PC-9 (cell line): ENCODE measurements around the gene JTB. TPM values are rescaled to one million over a fixed set of nuclear protein-coding genes. Genes with fewer than 3 reads are reported as not detected.

Source experiments
- BruUV-seq: library from RNA; stranded (reverse); fragments of 400-500 nt; replicated peaks from 2 replicates; lab custom pipeline; 2021; lab: Mats Ljungman, UMichigan
- CTCF ChIA-PET: fragments of 300-600 bp; sonication (Branson Sonifier 250); formaldehyde crosslinking; loops from one replicate; lab custom pipeline; 2022; ENCODE audit warnings: antibody characterized with exemption; lab: Charles Lee
- POLR2A ChIA-PET: fragments of 300-600 bp; sonication (Branson Sonifier 250); formaldehyde crosslinking; loops from one replicate; lab custom pipeline; 2022; ENCODE audit warnings: antibody characterized with exemption; ENCODE audit not compliant: unreplicated experiment; lab: Charles Lee
- DNase-seq, 2 experiments: peaks; one replicate each; pipeline versions ENCODE4 v3.0.0 to v3.0.0-alpha.2; 2015 to 2022; ENCODE audit warnings: mixed read lengths in 1 of 2
- H2AFZ ChIP-seq: fragments of 200-600 bp; sonication (generic); 2 replicates; pipeline ENCODE4 v1.8.1; 2017; ENCODE audit warnings: antibody characterized with exemption
- H3F3A ChIP-seq: fragments of 200-600 bp; sonication (generic); 2 replicates; pipeline ENCODE4 v1.8.1; 2017; ENCODE audit warnings: antibody characterized with exemption, mild to moderate bottlenecking, low read depth; ENCODE audit not compliant: insufficient read depth
- H3K27ac ChIP-seq: fragments of 200-600 bp; sonication (generic); 2 replicates; pipeline ENCODE4 v1.6.1; 2016; ENCODE audit warnings: mixed run types
- H3K27me3 ChIP-seq: fragments of 200-600 bp; sonication (generic); 2 replicates; pipeline ENCODE4 v1.6.1; 2016; ENCODE audit warnings: low read depth, mixed run types; ENCODE audit not compliant: insufficient read depth
- H3K36me3 ChIP-seq: fragments of 200-600 bp; sonication (generic); 2 replicates; pipeline ENCODE4 v1.6.1; 2016; ENCODE audit warnings: low read depth, mixed run types
- H3K4me1 ChIP-seq: fragments of 200-600 bp; sonication (generic); replicated peaks from 2 replicates; pipeline ENCODE4 v1.6.1; 2016; ENCODE audit warnings: mixed run types; ENCODE audit not compliant: insufficient read depth
- H3K4me2 ChIP-seq: fragments of 200-600 bp; sonication (generic); 2 replicates; pipeline ENCODE4 v1.6.1; 2017; ENCODE audit warnings: mixed run types
- H3K4me3 ChIP-seq: fragments of 200-600 bp; sonication (generic); 2 replicates; pipeline ENCODE4 v1.6.1; 2016; ENCODE audit warnings: mixed run types
- H3K79me2 ChIP-seq: fragments of 200-600 bp; sonication (generic); 2 replicates; pipeline ENCODE4 v1.6.1; 2017; ENCODE audit warnings: low read depth, mixed run types
- H3K9me2 ChIP-seq: fragments of 200-600 bp; sonication (generic); 2 replicates; pipeline ENCODE4 v1.8.1; 2017; ENCODE audit warnings: mild to moderate bottlenecking; ENCODE audit not compliant: insufficient read depth
- H3K9me3 ChIP-seq: fragments of 200-600 bp; sonication (generic); 2 replicates; pipeline ENCODE4 v1.8.1; 2016; ENCODE audit warnings: low read depth; ENCODE audit not compliant: insufficient read depth
- H4K20me1 ChIP-seq: fragments of 200-600 bp; sonication (generic); 2 replicates; pipeline ENCODE4 v1.8.1; 2017; ENCODE audit not compliant: insufficient read depth
- EZH2 ChIP-seq: fragments of 200-600 bp; sonication (generic); IDR thresholded peaks from 2 replicates; pipeline ENCODE4 v1.8.0; 2017; ENCODE audit warnings: antibody characterized with exemption, low read depth
- intact Hi-C: fragments of 100-400 bp; cut with micrococcal nuclease; formaldehyde crosslinking; loops from one replicate; pipeline ENCODE4 v1.10.0; 2022; ENCODE audit not compliant: unreplicated experiment
- total RNA-seq: library from RNA; stranded (reverse); gene quantifications from 2 replicates; pipeline ENCODE4 v1.2.3, GENCODE V29; 2021
- TF ChIP-seq, protein P1 (sequence below): fragments of 200-600 bp; sonication (generic); conservative IDR thresholded peaks from 2 replicates; pipeline ENCODE4 v1.6.1; 2017; ENCODE audit warnings: mixed run types, antibody characterized with exemption, mild to moderate bottlenecking, moderate library complexity

The JTB gene
- total RNA-seq, 1 experiment from 2014 or later, result 106 TPM

DNA sequence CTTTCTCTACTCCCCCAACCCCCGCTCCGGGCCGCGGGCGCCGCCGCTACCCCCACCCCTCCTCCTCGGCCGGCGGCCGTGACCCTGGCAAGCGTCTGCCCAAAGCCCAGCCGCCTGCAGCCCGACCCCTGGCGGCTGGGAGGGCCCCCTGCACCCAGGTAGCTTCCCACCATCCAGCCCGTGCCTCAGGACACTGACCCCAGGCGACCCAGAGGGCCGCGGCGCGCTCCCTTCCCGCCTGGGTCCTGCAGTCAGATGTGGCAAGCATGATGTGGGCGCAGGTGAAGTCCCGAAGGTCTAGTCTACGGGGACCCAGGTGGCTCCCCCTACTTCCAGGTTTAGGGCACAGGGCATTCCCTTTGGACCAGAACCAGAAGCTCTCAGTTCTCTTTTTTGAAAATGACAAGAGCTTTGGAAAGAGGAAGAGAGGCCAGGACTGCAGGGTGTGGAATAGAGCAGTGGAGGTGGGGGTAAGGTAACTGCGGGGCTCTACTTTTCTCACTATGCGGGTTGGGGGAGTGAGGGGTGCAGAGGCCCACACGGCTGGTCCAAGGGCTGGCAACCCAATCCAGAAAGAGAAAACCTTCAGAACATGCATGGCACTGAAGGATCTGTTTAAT lies 30.7 kb downstream of the JTB start, which contains the start of gene DENND4B:
Gene DENND4B (minus strand): TSS at position 97 of the 620 bp plus-strand sequence. CDS start 2,344 bp downstream, outside the sequence.
- DNase-seq, result peak; percentile 59 to 79
- Histone ChIP-seq H3K36me3 (peaks cover 8% of the 10 kb centered on the region), H3K4me1 (peaks cover 10% of the 10 kb centered on the region; the same call in 1 of the 2 replicates), H2AFZ (peak within 1 kb of the TSS; percentile 94), H3K27ac (no peak within 1 kb of the TSS), H3F3A (peaks cover 16% of the 10 kb centered on the region; the same call in 1 of the 2 replicates), H3K27me3 (no peaks in the 10 kb centered on the region), H3K9me3 (no peaks in the 10 kb centered on the region), H3K4me2 (peak within 1 kb of the TSS; percentile 98), H3K79me2 (peaks cover 19% of the 10 kb centered on the region), H3K9me2 (no peaks in the 10 kb centered on the region), H4K20me1 (no peaks in the 10 kb centered on the region), H3K4me3 (peak within 1 kb of the TSS; percentile 85)
- intact Hi-C loops, result loop anchor here (1.0 kb wide), 2 partner anchors 17 to 149 kb away; partner anchors contain the start of gene SLC39A1
- CTCF ChIA-PET, result interaction anchor here (0.5 to 1.5 kb wide), 4 partner anchors 10 to 126 kb away, joined by 3 to 6 read pairs (median 5); partner anchors contain the start of gene RAB13
- BruUV-seq, result no TSS peak
- POLR2A ChIA-PET, result interaction anchor here (0.6 to 0.7 kb wide), 4 partner anchors 110 to 985 kb away, joined by 4 to 11 read pairs (median 5); no protein-coding TSS in a partner anchor
- TF ChIP-seq EZH2, result no peak
- TF ChIP-seq, protein P1, sequence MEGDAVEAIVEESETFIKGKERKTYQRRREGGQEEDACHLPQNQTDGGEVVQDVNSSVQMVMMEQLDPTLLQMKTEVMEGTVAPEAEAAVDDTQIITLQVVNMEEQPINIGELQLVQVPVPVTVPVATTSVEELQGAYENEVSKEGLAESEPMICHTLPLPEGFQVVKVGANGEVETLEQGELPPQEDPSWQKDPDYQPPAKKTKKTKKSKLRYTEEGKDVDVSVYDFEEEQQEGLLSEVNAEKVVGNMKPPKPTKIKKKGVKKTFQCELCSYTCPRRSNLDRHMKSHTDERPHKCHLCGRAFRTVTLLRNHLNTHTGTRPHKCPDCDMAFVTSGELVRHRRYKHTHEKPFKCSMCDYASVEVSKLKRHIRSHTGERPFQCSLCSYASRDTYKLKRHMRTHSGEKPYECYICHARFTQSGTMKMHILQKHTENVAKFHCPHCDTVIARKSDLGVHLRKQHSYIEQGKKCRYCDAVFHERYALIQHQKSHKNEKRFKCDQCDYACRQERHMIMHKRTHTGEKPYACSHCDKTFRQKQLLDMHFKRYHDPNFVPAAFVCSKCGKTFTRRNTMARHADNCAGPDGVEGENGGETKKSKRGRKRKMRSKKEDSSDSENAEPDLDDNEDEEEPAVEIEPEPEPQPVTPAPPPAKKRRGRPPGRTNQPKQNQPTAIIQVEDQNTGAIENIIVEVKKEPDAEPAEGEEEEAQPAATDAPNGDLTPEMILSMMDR, result peak; percentile 88

- BruUV-seq, result TSS peak; percentile 32
- H3K9me2 ChIP-seq, result no peaks in the 10 kb centered on the region
- H2AFZ ChIP-seq, result peak overlapping the region; percentile 94
- TF ChIP-seq, protein P1, result no peak
- TF ChIP-seq EZH2, result no peak
- no peaks in the 10 kb centered on the region for H3K27me3 ChIP-seq
- H3K4me1 ChIP-seq, result peaks cover 10% of the 10 kb centered on the region; the same call in 1 of the 2 replicates
- no peaks in the 10 kb centered on the region for H3K9me3 ChIP-seq
- H3K36me3 ChIP-seq, result peaks cover 8% of the 10 kb centered on the region
- DNase-seq, result peak in 1 of 2 experiments; percentile 64
- intact Hi-C loops, result loop anchor here (1.0 kb wide), 3 partner anchors 17 to 149 kb away; partner anchors contain the start of genes RAB13 and SLC39A1
- peaks cover 16% of the 10 kb centered on the region; the same call in 1 of the 2 replicates for H3F3A ChIP-seq
- no peak overlapping the region for H3K27ac ChIP-seq
- H3K4me3 ChIP-seq, result peak overlapping the region; percentile 85
- peaks cover 19% of the 10 kb centered on the region for H3K79me2 ChIP-seq
- CTCF ChIA-PET, result interaction anchor here (0.5 to 1.5 kb wide), 6 partner anchors 11 to 148 kb away, joined by 3 to 6 read pairs (median 4); partner anchors contain the start of gene RAB13
- peak overlapping the region; percentile 98 for H3K4me2 ChIP-seq
- POLR2A ChIA-PET, result interaction anchor here (0.6 to 0.7 kb wide), 3 partner anchors 110 to 986 kb away, joined by 5 to 11 read pairs (median 5); no protein-coding TSS in a partner anchor
- H4K20me1 ChIP-seq, result no peaks in the 10 kb centered on the region
These were observed 31.5 kb downstream of the JTB start for GRCh38 chr1:153945795-153946621.
